Measurements from ENCODE around the gene GPR85.
A peak's percentile ranks its signal among the peaks of the same experiment; 100 is the strongest.
"Not testable (repeated sequence)": the region's sequence is repeated elsewhere in the genome, so short reads cannot be mapped to it uniquely, and the experiment has no call there.

Gene GPR85

GRCh38 chr7:113062499-113062898 is 24.1 kb downstream of the GPR85 start:
- no peaks in the 10 kb centered on the region for H3K79me2 ChIP-seq (ENCODE audit: insufficient read depth, low read depth)
- H3K27ac ChIP-seq: no peak overlapping the region
- H3K4me3 ChIP-seq (IDR thresholded peaks at IDR 0.05; ENCODE audit: insufficient read depth, low read depth, low read length): no peak overlapping the region
- no peaks in the 10 kb centered on the region for H4K20me1 ChIP-seq (ENCODE audit: insufficient read depth)
- TF ChIP-seq CTCF (conservative IDR thresholded peaks at IDR 0.05; ENCODE audit: low read depth, low read length): no peak
- no peak overlapping the region for H3K9ac ChIP-seq
- H3K27me3 ChIP-seq (ENCODE audit: insufficient read depth, low read depth): no peaks in the 10 kb centered on the region
- peaks cover 32% of the 10 kb centered on the region for H3K4me1 ChIP-seq (ENCODE audit: low read depth, poor library complexity, severe bottlenecking)
- no peak overlapping the region for H3K4me2 ChIP-seq
- no peak overlapping the region for H2AFZ ChIP-seq (ENCODE audit: low read depth)
- no peaks in the 10 kb centered on the region for H3K36me3 ChIP-seq (ENCODE audit: insufficient read depth)

- H3K4me1 ChIP-seq (ENCODE audit: low read depth, poor library complexity, severe bottlenecking): peaks cover 32% of the 10 kb centered on the region
- H3K27me3 ChIP-seq (ENCODE audit: insufficient read depth, low read depth): no peaks in the 10 kb centered on the region
- no peak overlapping the region for H3K9ac ChIP-seq
- no peak for TF ChIP-seq CTCF (conservative IDR thresholded peaks at IDR 0.05; ENCODE audit: low read depth, low read length)
- H3K27ac ChIP-seq: peak overlapping the region; percentile 7; the same call in 1 of the 2 replicates
- H3K79me2 ChIP-seq (ENCODE audit: insufficient read depth, low read depth): no peaks in the 10 kb centered on the region
- H3K4me2 ChIP-seq: peak overlapping the region; percentile 38
- H3K4me3 ChIP-seq (IDR thresholded peaks at IDR 0.05; ENCODE audit: insufficient read depth, low read depth, low read length): no peak overlapping the region
- peak overlapping the region; percentile 3; the same call in 1 of the 2 replicates for H2AFZ ChIP-seq (ENCODE audit: low read depth)
- no peaks in the 10 kb centered on the region for H3K36me3 ChIP-seq (ENCODE audit: insufficient read depth)
- H4K20me1 ChIP-seq (ENCODE audit: insufficient read depth): no peaks in the 10 kb centered on the region
Observed at GRCh38 chr7:113060100-113060499, 26.5 kb downstream of the GPR85 start.

GRCh38 chr7:113054938-113055337 is 31.7 kb downstream of the GPR85 start:
- H3K4me2 ChIP-seq: no peak overlapping the region
- no peaks in the 10 kb centered on the region for H3K27me3 ChIP-seq (ENCODE audit: insufficient read depth, low read depth)
- no peak for TF ChIP-seq CTCF (conservative IDR thresholded peaks at IDR 0.05; ENCODE audit: low read depth, low read length)
- no peak overlapping the region for H3K4me3 ChIP-seq (IDR thresholded peaks at IDR 0.05; ENCODE audit: insufficient read depth, low read depth, low read length)
- H3K27ac ChIP-seq: no peak overlapping the region
- no peaks in the 10 kb centered on the region for H3K79me2 ChIP-seq (ENCODE audit: insufficient read depth, low read depth)
- no peaks in the 10 kb centered on the region for H4K20me1 ChIP-seq (ENCODE audit: insufficient read depth)
- peaks cover 13% of the 10 kb centered on the region for H3K4me1 ChIP-seq (ENCODE audit: low read depth, poor library complexity, severe bottlenecking)
- H3K36me3 ChIP-seq (ENCODE audit: insufficient read depth): no peaks in the 10 kb centered on the region
- H2AFZ ChIP-seq (ENCODE audit: low read depth): no peak overlapping the region
- no peak overlapping the region for H3K9ac ChIP-seq

- not testable (repeated sequence) for H3K4me2 ChIP-seq; H3K79me2 ChIP-seq (ENCODE audit: insufficient read depth, low read depth); H3K4me1 ChIP-seq (ENCODE audit: low read depth, poor library complexity, severe bottlenecking); H3K27me3 ChIP-seq (ENCODE audit: insufficient read depth, low read depth); H3K27ac ChIP-seq; H4K20me1 ChIP-seq (ENCODE audit: insufficient read depth); H3K9ac ChIP-seq; H2AFZ ChIP-seq (ENCODE audit: low read depth); H3K4me3 ChIP-seq (IDR thresholded peaks at IDR 0.05; ENCODE audit: insufficient read depth, low read depth, low read length); H3K36me3 ChIP-seq (ENCODE audit: insufficient read depth)
Observed at GRCh38 chr7:113054272-113054671, 32.4 kb downstream of the GPR85 start.

GRCh38 chr7:113049221-113049620 is 37.4 kb downstream of the GPR85 start:
- H3K9ac ChIP-seq; H3K27me3 ChIP-seq (ENCODE audit: insufficient read depth, low read depth); H3K27ac ChIP-seq; H3K4me3 ChIP-seq (IDR thresholded peaks at IDR 0.05; ENCODE audit: insufficient read depth, low read depth, low read length); H4K20me1 ChIP-seq (ENCODE audit: insufficient read depth); H3K4me2 ChIP-seq; H2AFZ ChIP-seq (ENCODE audit: low read depth); H3K36me3 ChIP-seq (ENCODE audit: insufficient read depth); H3K4me1 ChIP-seq (ENCODE audit: low read depth, poor library complexity, severe bottlenecking); H3K79me2 ChIP-seq (ENCODE audit: insufficient read depth, low read depth): not testable (repeated sequence)
